ENCODE measurements around the gene PROS1. TPM values are rescaled to one million over a fixed set of nuclear protein-coding genes. Genes with fewer than 3 reads are reported as not detected.

Gene PROS1
- polyA plus RNA-seq, result 10 to 100 TPM in 2 of 3 donors, 1 to 10 TPM in 1; 4.3 to 21.7 (median 18.3) TPM

- 1 to 2% (median 1%) methylated on average over 37 to 53 of the region's 53 CpGs for WGBS, 3 donors
- peak within 1 kb of the TSS; percentile 77 for H3K27ac ChIP-seq (ENCODE audit: low read depth, low read length)
Observed at GRCh38 chr3:93973131-93974126, at the start of gene PROS1. PROS1 (minus strand) TSS chr3:93973896; CDS start chr3:93973749, 147 bp downstream.

GRCh38 chr3:94020293-94020692, 46.6 kb upstream of the PROS1 start:
- no peak overlapping the region for H3K27ac ChIP-seq (ENCODE audit: low read depth, low read length)
- 49 to 88% (median 82%) methylated on average over 3 of the region's 3 CpGs for WGBS, 3 donors

GRCh38 chr3:94019659-94020058, 46.0 kb upstream of the PROS1 start:
- no peak overlapping the region for H3K27ac ChIP-seq (ENCODE audit: low read depth, low read length)

GRCh38 chr3:94015025-94015424, 41.3 kb upstream of the PROS1 start:
- WGBS, 3 donors, result 78 to 91% (median 85%) methylated on average over 1 of the region's 1 CpG
- no peak overlapping the region for H3K27ac ChIP-seq (ENCODE audit: low read depth, low read length)

More at GRCh38 chr3:94019659-94020058, 46.0 kb upstream of the PROS1 start:
- WGBS, 3 donors, result 81 to 90% (median 85%) methylated on average over 2 of the region's 2 CpGs

- WGBS, 3 donors, result 51 to 84% (median 61%) methylated on average over 1 of the region's 1 CpG
- no peak overlapping the region for H3K27ac ChIP-seq (ENCODE audit: low read depth, low read length)
Observed at GRCh38 chr3:94012185-94012584, 38.5 kb upstream of the PROS1 start.

GRCh38 chr3:94011233-94011711, 37.6 kb upstream of the PROS1 start:
- H3K27ac ChIP-seq (ENCODE audit: low read depth, low read length), result no peak overlapping the region

GRCh38 chr3:94009608-94010007, 35.9 kb upstream of the PROS1 start:
- WGBS, 3 donors, result 93 to 99% (median 98%) methylated on average over 2 of the region's 2 CpGs
- no peak overlapping the region for H3K27ac ChIP-seq (ENCODE audit: low read depth, low read length)

More at GRCh38 chr3:94011233-94011711, 37.6 kb upstream of the PROS1 start:
- 62 to 85% (median 84%) methylated on average over 3 of the region's 3 CpGs for WGBS, 3 donors

GRCh38 chr3:94008253-94008652, 34.6 kb upstream of the PROS1 start:
- H3K27ac ChIP-seq (ENCODE audit: low read depth, low read length), result no peak overlapping the region
- 36 to 91% (median 79%) methylated on average over 2 of the region's 2 CpGs for WGBS, 3 donors

GRCh38 chr3:94004301-94004910, 30.7 kb upstream of the PROS1 start:
- WGBS, 3 donors, result 1 to 2% (median 1%) methylated on average over 4 of the region's 4 CpGs
- no peak overlapping the region for H3K27ac ChIP-seq (ENCODE audit: low read depth, low read length)

- no peak overlapping the region for H3K27ac ChIP-seq (ENCODE audit: low read depth, low read length)
- WGBS, 3 donors, result 84 to 91% (median 89%) methylated on average over 3 of the region's 3 CpGs
Observed at GRCh38 chr3:94001827-94002495, 28.3 kb upstream of the PROS1 start.

- no peak overlapping the region for H3K27ac ChIP-seq (ENCODE audit: low read depth, low read length)
- WGBS, 3 donors, result 62 to 67% (median 66%) methylated on average over 1 of the region's 1 CpG
Observed at GRCh38 chr3:94001191-94001590, 27.5 kb upstream of the PROS1 start.

GRCh38 chr3:93994056-93994455, 20.4 kb upstream of the PROS1 start:
- WGBS, 3 donors, result 80 to 91% (median 91%) methylated on average over 3 of the region's 3 CpGs
- H3K27ac ChIP-seq (ENCODE audit: low read depth, low read length), result no peak overlapping the region

- WGBS, 3 donors, result 83 to 91% (median 89%) methylated on average over 3 of the region's 3 CpGs
- H3K27ac ChIP-seq (ENCODE audit: low read depth, low read length), result no peak overlapping the region
Observed at GRCh38 chr3:93992207-93992606, 18.5 kb upstream of the PROS1 start.

- WGBS, 3 donors, result 66 to 90% (median 82%) methylated on average over 2 of the region's 2 CpGs
- H3K27ac ChIP-seq (ENCODE audit: low read depth, low read length), result no peak overlapping the region
Observed at GRCh38 chr3:93991631-93992030, 17.9 kb upstream of the PROS1 start.

- H3K27ac ChIP-seq (ENCODE audit: low read depth, low read length), result no peak overlapping the region
- WGBS, 3 donors, result 79 to 91% (median 90%) methylated on average over 3 of the region's 3 CpGs
Observed at GRCh38 chr3:93989241-93989640, 15.5 kb upstream of the PROS1 start.

GRCh38 chr3:93988764-93989163, 15.1 kb upstream of the PROS1 start:
- no peak overlapping the region for H3K27ac ChIP-seq (ENCODE audit: low read depth, low read length)
- 88 to 94% (median 90%) methylated on average over 9 of the region's 9 CpGs for WGBS, 3 donors

- no peak overlapping the region for H3K27ac ChIP-seq (ENCODE audit: low read depth, low read length)
Observed at GRCh38 chr3:93988283-93988682, 14.6 kb upstream of the PROS1 start.

- 85 to 93% (median 91%) methylated on average over 5 of the region's 5 CpGs for WGBS, 3 donors
- H3K27ac ChIP-seq (ENCODE audit: low read depth, low read length), result no peak overlapping the region
Observed at GRCh38 chr3:93984618-93985017, 10.9 kb upstream of the PROS1 start.

GRCh38 chr3:93983408-93983807, 9.7 kb upstream of the PROS1 start:
- no peak overlapping the region for H3K27ac ChIP-seq (ENCODE audit: low read depth, low read length)
- WGBS, 3 donors, result 93 to 97% (median 94%) methylated on average over 3 of the region's 3 CpGs
